Measurements from ENCODE around the gene SCPEP1. TPM values are rescaled to one million over a fixed set of nuclear protein-coding genes. Genes with fewer than 3 reads are reported as not detected.
A peak's percentile ranks its signal among the peaks of the same experiment; 100 is the strongest.

The SCPEP1 gene
- total and polyA plus RNA-seq, 2 of the 13 experiments (the other 11 are each of a cell fraction or from before 2014, with no cell fraction given) = 24.3 to 27.3 TPM

DNA sequence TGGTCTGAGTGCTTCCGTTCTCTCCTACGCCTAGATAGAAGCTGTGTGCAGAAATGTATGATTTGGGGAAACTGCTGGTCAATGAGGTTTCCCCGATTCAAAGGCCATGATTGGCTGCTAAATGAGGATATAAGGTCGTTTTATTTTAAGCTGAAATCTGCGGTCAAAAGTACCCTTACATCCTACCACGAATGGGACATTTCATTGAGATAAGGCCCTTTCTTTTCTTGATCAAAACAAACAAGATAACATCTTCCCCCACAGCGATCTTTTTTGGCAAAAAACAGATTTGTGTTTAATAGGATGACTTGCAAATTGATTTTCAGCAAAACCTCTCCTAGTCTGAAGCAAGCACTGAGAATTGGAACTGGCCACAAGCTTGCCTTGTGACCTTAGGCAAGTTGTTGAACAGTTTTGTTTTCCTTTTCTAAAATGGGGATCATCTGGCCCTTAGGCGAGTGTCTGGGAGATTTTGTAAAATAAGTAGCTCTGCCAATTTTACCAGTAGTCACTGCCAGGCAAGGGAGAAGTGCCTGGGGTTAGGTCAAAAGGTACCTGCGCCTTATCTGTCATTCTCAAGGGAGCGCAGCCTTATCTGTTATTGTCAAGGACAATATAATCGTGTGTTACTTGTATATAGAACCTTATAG is 635 bp downstream of the SCPEP1 start:
- CTCF ChIA-PET (ENCODE audit: low intra/inter-chr PET ratio, low total read pairs) = no interaction called here
- Histone ChIP-seq H3K27me3 (ENCODE audit: control insufficient read depth in 1 of 2, insufficient read depth in 2 of 2, low read length in 2 of 2) (peaks cover 2 to 18% of the 10 kb centered on the region in 2 experiments; a peak in 4 of 5 replicates), H3K36me3 (replicated peaks in 1 of 2; ENCODE audit: control insufficient read depth in 1 of 2, insufficient read depth in 2 of 2, low read length in 2 of 2) (no peaks in the 10 kb centered on the region), H4K20me1 (ENCODE audit: insufficient read depth, low read length) (no peaks in the 10 kb centered on the region), H3K4me3 (replicated peaks in 1 of 3; ENCODE audit: insufficient read depth in 1 of 3, low read depth in 2 of 3, low read length in 3 of 3) (peak overlapping the region; percentile 51 to 81 (median 78)), H3K79me2 (ENCODE audit: insufficient read depth, low read length) (no peaks in the 10 kb centered on the region), H3K4me2 (ENCODE audit: low read depth, low read length) (peak overlapping the region; percentile 93), H3K9ac (ENCODE audit: insufficient read depth, low read depth, low read length) (peak overlapping the region; percentile 60; the same call in 1 of the 2 replicates), H3K27ac (ENCODE audit: extremely low read length, insufficient read depth, low read length) (no peak overlapping the region), H2AFZ (ENCODE audit: low read length) (peak overlapping the region; percentile 92), H3K4me1 (ENCODE audit: insufficient read depth, low read length) (peaks cover 21% of the 10 kb centered on the region), H3K9me3 (ENCODE audit: low read length) (no peaks in the 10 kb centered on the region)
- intact Hi-C loops (cut with micrococcal nuclease; ENCODE audit: unreplicated experiment) (loop anchor here (5.0 kb wide), 1 partner anchor 109 kb away; the partner anchor contains the start of gene AKAP1), in situ Hi-C loops (cut with HindIII; ENCODE audit: extremely low pct_ligation_motif_present, low pct_unique_long_range_greater_than_20kb) (no loop called here)
- WGBS (ENCODE audit: low lambda C conversion rate) = 39% methylated on average over 11 of the region's 11 CpGs
- POLR2A ChIA-PET = interaction anchor here (0.7 to 1.8 kb wide), 4 partner anchors 10 to 107 kb away, joined by 3 to 7 read pairs (median 4); no protein-coding TSS in a partner anchor
- DNase-seq (ENCODE audit: low spot score) (no peak), ATAC-seq (no peak), FAIRE-seq (peak; percentile 32)
- TSS peak; percentile 79 for BruUV-seq (replicated peaks)
- TF ChIP-seq ZFP36L1 (CRISPR knock-in tag; IDR thresholded peaks at IDR 0.05) (no peak), ZC3H13 (CRISPR knock-in tag; IDR thresholded peaks at IDR 0.05) (no peak), PHB2 (IDR thresholded peaks at IDR 0.05; ENCODE audit: partially characterized antibody) (no peak), KMT2A (CRISPR knock-in tag; IDR thresholded peaks at IDR 0.05) (no peak), ZNF224 (CRISPR knock-in tag; IDR thresholded peaks at IDR 0.05) (no peak), ZNF124 (CRISPR knock-in tag; IDR thresholded peaks at IDR 0.05) (no peak), RCOR2 (CRISPR knock-in tag; IDR thresholded peaks at IDR 0.05) (no peak), SSRP1 (CRISPR knock-in tag; IDR thresholded peaks at IDR 0.05) (no peak), NFE2L2 (IDR thresholded peaks at IDR 0.05; ENCODE audit: low read length) (peak; percentile 73)
- TF ChIP-seq, protein P1, sequence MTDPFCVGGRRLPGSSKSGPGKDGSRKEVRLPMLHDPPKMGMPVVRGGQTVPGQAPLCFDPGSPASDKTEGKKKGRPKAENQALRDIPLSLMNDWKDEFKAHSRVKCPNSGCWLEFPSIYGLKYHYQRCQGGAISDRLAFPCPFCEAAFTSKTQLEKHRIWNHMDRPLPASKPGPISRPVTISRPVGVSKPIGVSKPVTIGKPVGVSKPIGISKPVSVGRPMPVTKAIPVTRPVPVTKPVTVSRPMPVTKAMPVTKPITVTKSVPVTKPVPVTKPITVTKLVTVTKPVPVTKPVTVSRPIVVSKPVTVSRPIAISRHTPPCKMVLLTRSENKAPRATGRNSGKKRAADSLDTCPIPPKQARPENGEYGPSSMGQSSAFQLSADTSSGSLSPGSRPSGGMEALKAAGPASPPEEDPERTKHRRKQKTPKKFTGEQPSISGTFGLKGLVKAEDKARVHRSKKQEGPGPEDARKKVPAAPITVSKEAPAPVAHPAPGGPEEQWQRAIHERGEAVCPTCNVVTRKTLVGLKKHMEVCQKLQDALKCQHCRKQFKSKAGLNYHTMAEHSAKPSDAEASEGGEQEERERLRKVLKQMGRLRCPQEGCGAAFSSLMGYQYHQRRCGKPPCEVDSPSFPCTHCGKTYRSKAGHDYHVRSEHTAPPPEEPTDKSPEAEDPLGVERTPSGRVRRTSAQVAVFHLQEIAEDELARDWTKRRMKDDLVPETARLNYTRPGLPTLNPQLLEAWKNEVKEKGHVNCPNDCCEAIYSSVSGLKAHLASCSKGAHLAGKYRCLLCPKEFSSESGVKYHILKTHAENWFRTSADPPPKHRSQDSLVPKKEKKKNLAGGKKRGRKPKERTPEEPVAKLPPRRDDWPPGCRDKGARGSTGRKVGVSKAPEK (CRISPR knock-in tag; IDR thresholded peaks at IDR 0.05; ENCODE audit: borderline replicate concordance) = no peak
- TF ChIP-seq, protein P2, sequence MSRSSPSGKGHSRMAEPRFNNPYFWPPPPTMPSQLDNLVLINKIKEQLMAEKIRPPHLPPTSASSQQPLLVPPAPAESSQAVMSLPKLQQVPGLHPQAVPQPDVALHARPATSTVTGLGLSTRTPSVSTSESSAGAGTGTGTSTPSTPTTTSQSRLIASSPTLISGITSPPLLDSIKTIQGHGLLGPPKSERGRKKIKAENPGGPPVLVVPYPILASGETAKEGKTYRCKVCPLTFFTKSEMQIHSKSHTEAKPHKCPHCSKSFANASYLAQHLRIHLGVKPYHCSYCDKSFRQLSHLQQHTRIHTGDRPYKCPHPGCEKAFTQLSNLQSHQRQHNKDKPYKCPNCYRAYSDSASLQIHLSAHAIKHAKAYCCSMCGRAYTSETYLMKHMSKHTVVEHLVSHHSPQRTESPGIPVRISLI (CRISPR knock-in tag; IDR thresholded peaks at IDR 0.05; ENCODE audit: borderline replicate concordance) = peak; percentile 1; the same call in 1 of the 2 replicates
- TF ChIP-seq, protein P3, sequence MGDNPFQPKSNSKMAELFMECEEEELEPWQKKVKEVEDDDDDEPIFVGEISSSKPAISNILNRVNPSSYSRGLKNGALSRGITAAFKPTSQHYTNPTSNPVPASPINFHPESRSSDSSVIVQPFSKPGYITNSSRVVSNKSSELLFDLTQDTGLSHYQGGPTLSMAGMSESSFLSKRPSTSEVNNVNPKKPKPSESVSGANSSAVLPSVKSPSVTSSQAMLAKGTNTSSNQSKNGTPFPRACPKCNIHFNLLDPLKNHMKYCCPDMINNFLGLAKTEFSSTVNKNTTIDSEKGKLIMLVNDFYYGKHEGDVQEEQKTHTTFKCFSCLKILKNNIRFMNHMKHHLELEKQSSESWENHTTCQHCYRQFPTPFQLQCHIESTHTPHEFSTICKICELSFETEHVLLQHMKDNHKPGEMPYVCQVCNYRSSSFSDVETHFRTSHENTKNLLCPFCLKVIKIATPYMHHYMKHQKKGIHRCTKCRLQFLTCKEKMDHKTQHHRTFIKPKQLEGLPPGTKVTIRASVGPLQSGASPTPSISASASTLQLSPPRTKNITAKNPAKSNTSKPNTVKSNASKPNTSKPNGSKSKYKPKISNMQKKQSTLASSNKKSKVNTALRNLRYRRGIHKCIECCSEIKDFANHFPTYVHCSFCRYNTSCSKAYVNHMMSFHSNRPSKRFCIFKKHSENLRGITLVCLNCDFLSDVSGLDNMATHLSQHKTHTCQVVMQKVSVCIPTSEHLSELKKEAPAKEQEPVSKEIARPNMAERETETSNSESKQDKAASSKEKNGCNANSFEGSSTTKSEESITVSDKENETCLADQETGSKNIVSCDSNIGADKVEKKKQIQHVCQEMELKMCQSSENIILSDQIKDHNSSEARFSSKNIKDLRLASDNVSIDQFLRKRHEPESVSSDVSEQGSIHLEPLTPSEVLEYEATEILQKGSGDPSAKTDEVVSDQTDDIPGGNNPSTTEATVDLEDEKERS (CRISPR knock-in tag; IDR thresholded peaks at IDR 0.05) = no peak
- TF ChIP-seq, protein P4, sequence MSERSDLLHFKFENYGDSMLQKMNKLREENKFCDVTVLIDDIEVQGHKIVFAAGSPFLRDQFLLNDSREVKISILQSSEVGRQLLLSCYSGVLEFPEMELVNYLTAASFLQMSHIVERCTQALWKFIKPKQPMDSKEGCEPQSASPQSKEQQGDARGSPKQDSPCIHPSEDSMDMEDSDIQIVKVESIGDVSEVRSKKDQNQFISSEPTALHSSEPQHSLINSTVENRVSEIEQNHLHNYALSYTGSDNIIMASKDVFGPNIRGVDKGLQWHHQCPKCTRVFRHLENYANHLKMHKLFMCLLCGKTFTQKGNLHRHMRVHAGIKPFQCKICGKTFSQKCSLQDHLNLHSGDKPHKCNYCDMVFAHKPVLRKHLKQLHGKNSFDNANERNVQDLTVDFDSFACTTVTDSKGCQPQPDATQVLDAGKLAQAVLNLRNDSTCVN (CRISPR knock-in tag; IDR thresholded peaks at IDR 0.05; ENCODE audit: borderline replicate concordance) = no peak
